ENCODE measurements around the gene KHDRBS2. TPM values are rescaled to one million over a fixed set of nuclear protein-coding genes. Genes with fewer than 3 reads are reported as not detected.

KHDRBS2 gene
- total and polyA plus RNA-seq, 2 of the 13 experiments (the other 11 are each of a cell fraction or from before 2014, with no cell fraction given), result not detected

DNA sequence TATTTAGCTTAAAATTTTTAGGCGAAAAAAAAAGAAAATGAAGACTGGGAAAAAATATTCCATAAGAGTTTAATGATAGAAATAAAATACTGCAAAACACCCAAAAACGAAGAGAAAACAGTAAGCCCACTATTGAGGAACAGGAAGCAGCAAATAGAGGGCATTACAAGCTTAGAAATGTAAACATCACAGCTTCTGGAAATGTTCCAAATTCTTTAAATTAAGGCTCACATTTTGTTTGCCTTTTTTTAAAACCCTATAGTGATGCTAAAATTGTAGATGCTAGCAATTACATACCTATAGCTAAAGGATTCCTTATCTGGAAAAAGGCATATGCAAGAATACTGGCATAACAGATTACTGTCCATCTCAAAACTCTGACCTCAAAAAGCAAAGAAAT lies 248.6 kb downstream of the KHDRBS2 start:
- in situ Hi-C loops (cut with HindIII; ENCODE audit: extremely low pct_ligation_motif_present, low pct_unique_long_range_greater_than_20kb) (no loop called here), intact Hi-C loops (cut with micrococcal nuclease; ENCODE audit: unreplicated experiment) (no loop called here)
- Histone ChIP-seq H3K9ac (ENCODE audit: insufficient read depth, low read depth, low read length) (no peak overlapping the region), H2AFZ (ENCODE audit: low read length) (no peak overlapping the region), H3K36me3 (replicated peaks in 1 of 2; ENCODE audit: control insufficient read depth in 1 of 2, insufficient read depth in 2 of 2, low read length in 2 of 2) (no peaks in the 10 kb centered on the region), H3K4me3 (replicated peaks in 1 of 3; ENCODE audit: insufficient read depth in 1 of 3, low read depth in 2 of 3, low read length in 3 of 3) (no peak overlapping the region), H4K20me1 (ENCODE audit: insufficient read depth, low read length) (no peaks in the 10 kb centered on the region), H3K79me2 (ENCODE audit: insufficient read depth, low read length) (no peaks in the 10 kb centered on the region), H3K4me1 (ENCODE audit: insufficient read depth, low read length) (no peaks in the 10 kb centered on the region), H3K27ac (ENCODE audit: extremely low read length, insufficient read depth, low read length) (no peak overlapping the region), H3K9me3 (ENCODE audit: low read length) (no peaks in the 10 kb centered on the region), H3K27me3 (ENCODE audit: control insufficient read depth in 1 of 2, insufficient read depth in 2 of 2, low read length in 2 of 2) (no peaks in the 10 kb centered on the region), H3K4me2 (ENCODE audit: low read depth, low read length) (no peak overlapping the region)
- no peak for FAIRE-seq
- WGBS (ENCODE audit: low lambda C conversion rate), result 13% methylated on average over 2 of the region's 2 CpGs
- BruUV-seq (replicated peaks), result no TSS peak
- ChIA-PET CTCF (ENCODE audit: low intra/inter-chr PET ratio, low total read pairs) (no interaction called here), POLR2A (no interaction called here)
- TF ChIP-seq ZNF318 (CRISPR knock-in tag; IDR thresholded peaks at IDR 0.05), result no peak
- TF ChIP-seq ADNP (CRISPR knock-in tag; IDR thresholded peaks at IDR 0.05), result no peak
- no peak for DNase-seq (ENCODE audit: low spot score)
- no peak for ATAC-seq

All from HepG2 (cell line).